Prostate gland (tissue), 2 donors: Measurements from ENCODE around the gene OVCA2. TPM values are rescaled to one million over a fixed set of nuclear protein-coding genes. Genes with fewer than 3 reads are reported as not detected.

Experiments
- DNase-seq: peaks from one replicate; pipeline ENCODE4 v3.0.0-alpha.2; 2019; ENCODE audit warnings: low spot score
- H3K27ac ChIP-seq, 2 donors: fragments of 200-600 bp; sonication (generic); 2 replicates each; pipeline ENCODE4 v1.5.1; 2017 to 2019
- H3K27me3 ChIP-seq: fragments of 200-600 bp; sonication (generic); replicated peaks from 2 replicates; pipeline ENCODE4 v1.5.1; 2019; ENCODE audit not compliant: insufficient read depth
- H3K36me3 ChIP-seq, 2 donors: fragments of 200-600 bp; sonication (generic); 1 replicate in 1 of 2; 2 replicates in 1 of 2; pipeline versions ENCODE4 v1.5.1 to v1.8.1; 2017 to 2019
- H3K4me1 ChIP-seq: fragments of 200-600 bp; sonication (generic); replicated peaks from 2 replicates; pipeline ENCODE4 v1.5.1; 2019
- H3K4me3 ChIP-seq, 2 donors: fragments of 200-600 bp; sonication (generic); 2 replicates each; pipeline ENCODE4 v1.5.1; 2017 to 2019
- H3K9me3 ChIP-seq: fragments of 200-600 bp; sonication (generic); 2 replicates; pipeline ENCODE4 v1.5.1; 2017
- CTCF ChIP-seq, 4 experiments: fragments of 200-600 bp in 2 of 4; fragments of 450-650 bp in 2 of 4; sonication (generic) in 2 of 4; IDR thresholded peaks; 1 replicate in 3 of 4; 2 replicates in 1 of 4; pipeline ENCODE4 v1.5.1; 2016 to 2019; ENCODE audit warnings: antibody characterized with exemption in 4 of 4, mild to moderate bottlenecking in 2 of 4, moderate library complexity in 2 of 4
- POLR2A ChIP-seq: fragments of 450-650 bp; IDR thresholded peaks from one replicate; pipeline ENCODE4 v1.6.1; 2016; ENCODE audit warnings: antibody characterized with exemption, mild to moderate bottlenecking
- POLR2AphosphoS5 ChIP-seq: sonication (generic); formaldehyde crosslinking; IDR thresholded peaks from one replicate; pipeline ENCODE4 v1.6.1; 2017; ENCODE audit warnings: antibody characterized with exemption
- WGBS: methylation state at CpG from one replicate; pipeline ENCODE4 v1.1.5; 2018; 5-methylcytosine and 5-hydroxymethylcytosine counted together
- intact Hi-C: fragments of 100-400 bp; cut with DNase I; formaldehyde crosslinking; loops from one replicate; pipeline ENCODE4 v1.14.2; 2022
- total RNA-seq, 2 donors: library from RNA; depleted of rRNA; stranded (reverse); fragments of >200 nt; gene quantifications; one replicate each; pipeline ENCODE4 v1.1.0, GENCODE V29; 2016

OVCA2 gene
- total RNA-seq, 2 donors from 2014 or later, result 52.2 to 57.5 TPM

GRCh38 chr17:2082003-2082781 lies 40.4 kb downstream of the OVCA2 start:
- no peaks in the 10 kb centered on the region for H3K27me3 ChIP-seq
- no peak for TF ChIP-seq CTCF (IDR thresholded peaks at IDR 0.05)
- TF ChIP-seq POLR2AphosphoS5, result no peak
- TF ChIP-seq POLR2A, result no peak
- H3K4me3 ChIP-seq, result no peak overlapping the region
- peak overlapping the region; percentile 37 to 69 for H3K27ac ChIP-seq
- DNase-seq, result no peak
- intact Hi-C loops, result no loop called here
- H3K36me3 ChIP-seq, result peaks cover 6 to 7% of the 10 kb centered on the region in 2 donors
- H3K4me1 ChIP-seq, result peaks cover 12% of the 10 kb centered on the region
- no peaks in the 10 kb centered on the region for H3K9me3 ChIP-seq
- 72% methylated on average over 9 of the region's 9 CpGs for WGBS

GRCh38 chr17:2083613-2084035 lies 41.8 kb downstream of the OVCA2 start:
- Histone ChIP-seq H3K36me3 (peaks cover 4 to 7% of the 10 kb centered on the region in 2 donors), H3K4me1 (peaks cover 13% of the 10 kb centered on the region), H3K4me3 (no peak overlapping the region), H3K27me3 (no peaks in the 10 kb centered on the region), H3K27ac (peak overlapping the region; percentile 69), H3K9me3 (no peaks in the 10 kb centered on the region)
- DNase-seq, result no peak
- TF ChIP-seq CTCF (IDR thresholded peaks at IDR 0.05), result peak in 1 of 4 experiments; percentile 4
- TF ChIP-seq POLR2AphosphoS5, result no peak
- TF ChIP-seq POLR2A, result no peak
- WGBS, result 50% methylated on average over 7 of the region's 7 CpGs
- intact Hi-C loops, result no loop called here

DNA sequence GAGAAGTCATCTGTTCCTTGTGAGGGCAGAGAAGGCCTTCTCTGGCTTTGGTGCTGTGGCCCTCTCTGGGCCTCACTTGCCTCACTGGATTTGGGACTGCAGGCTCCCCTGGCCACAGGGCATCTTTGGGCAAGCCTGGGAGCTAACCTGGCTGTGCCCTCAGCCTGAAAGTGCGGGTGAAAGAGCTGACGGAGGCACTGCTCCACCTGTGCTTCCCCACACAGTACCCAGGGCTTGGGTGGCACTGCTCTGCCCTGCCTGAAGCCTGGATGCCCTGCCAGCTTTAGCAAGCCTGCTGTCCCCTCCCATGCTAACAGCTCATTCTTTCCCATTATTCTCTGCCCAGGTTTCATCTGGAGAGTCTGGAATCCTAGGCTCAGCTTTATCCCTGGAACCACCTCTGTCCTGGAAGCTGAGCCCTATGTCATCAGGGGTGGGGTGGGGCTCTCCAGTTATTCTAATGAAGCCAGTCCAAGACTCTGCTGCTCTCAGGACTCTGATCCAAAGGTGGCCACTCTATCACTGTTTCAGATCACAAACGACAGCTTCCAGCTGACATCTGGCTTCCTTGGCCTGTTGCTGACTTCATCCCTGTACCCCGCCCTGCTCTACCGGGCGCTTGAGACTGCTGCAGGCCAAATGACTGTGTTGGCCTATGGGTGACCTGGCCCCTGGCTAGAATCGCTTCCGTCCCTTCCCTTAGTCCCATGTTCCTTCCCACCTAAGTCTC lies 42.4 kb downstream of the OVCA2 start:
- WGBS, result 55% methylated on average over 8 of the region's 8 CpGs
- Histone ChIP-seq H3K36me3 (peaks cover 4 to 7% of the 10 kb centered on the region in 2 donors), H3K4me1 (peaks cover 13% of the 10 kb centered on the region)

GRCh38 chr17:2084766-2085647 lies 43.2 kb downstream of the OVCA2 start:
- TF ChIP-seq POLR2AphosphoS5 (no peak), POLR2A (no peak), CTCF (IDR thresholded peaks at IDR 0.05) (no peak)
- intact Hi-C loops, result no loop called here
- peak overlapping the region; percentile 69 for H3K27ac ChIP-seq
- DNase-seq, result no peak
- 50% methylated on average over 13 of the region's 13 CpGs for WGBS
- no peaks in the 10 kb centered on the region for H3K27me3 ChIP-seq
- H3K4me1 ChIP-seq, result peaks cover 13% of the 10 kb centered on the region
- peaks cover 4 to 7% of the 10 kb centered on the region in 2 donors for H3K36me3 ChIP-seq
- no peaks in the 10 kb centered on the region for H3K9me3 ChIP-seq
- no peak overlapping the region for H3K4me3 ChIP-seq

More for the DNA sequence above, 42.4 kb downstream of the OVCA2 start:
- no peaks in the 10 kb centered on the region for H3K9me3 ChIP-seq
- no peak for DNase-seq
- no peak overlapping the region for H3K4me3 ChIP-seq
- TF ChIP-seq CTCF (IDR thresholded peaks at IDR 0.05), result no peak
- no peak for TF ChIP-seq POLR2A
- TF ChIP-seq POLR2AphosphoS5, result no peak
- no peaks in the 10 kb centered on the region for H3K27me3 ChIP-seq
- peak overlapping the region; percentile 69 for H3K27ac ChIP-seq
- intact Hi-C loops, result no loop called here
